Endothelial cell of umbilical vein (primary cell): ENCODE measurements around the gene PDE11A.

ENCODE experiments used
- CTCF ChIP-seq, 2 donors: IDR thresholded peaks; 1 replicate in 1 of 2; 2 replicates in 1 of 2; pipeline ENCODE4 v1.5.1; 2011; ENCODE audit warnings: low read length in 2 of 2, mild to moderate bottlenecking in 2 of 2, moderate library complexity in 2 of 2, control low read depth in 1 of 2, inconsistent platforms in 1 of 2, low read depth in 1 of 2; ENCODE audit not compliant: insufficient read depth in 1 of 2; ENCODE audit errors: extremely low read depth in 1 of 2
- EZH2 ChIP-seq: IDR thresholded peaks from 2 replicates; pipeline ENCODE4 v1.6.1; 2012; ENCODE audit warnings: borderline replicate concordance, low read depth, mild to moderate bottlenecking, moderate library complexity, low read length, inconsistent platforms; ENCODE audit not compliant: severe bottlenecking
- FOS ChIP-seq: IDR thresholded peaks from 2 replicates; pipeline ENCODE4 v1.6.1; 2011; ENCODE audit warnings: mild to moderate bottlenecking, low read length, moderate library complexity, borderline replicate concordance; ENCODE audit not compliant: insufficient read depth
- MAX ChIP-seq: IDR thresholded peaks from 2 replicates; pipeline ENCODE4 v1.6.1; 2011; ENCODE audit not compliant: insufficient read depth, insufficient read length
- POLR2A ChIP-seq: IDR thresholded peaks from 2 replicates; pipeline ENCODE4 v1.6.1; 2012; ENCODE audit warnings: low read depth, mild to moderate bottlenecking, control low read depth, low read length
- POLR2AphosphoS5 ChIP-seq: IDR thresholded peaks from 2 replicates; pipeline ENCODE4 v1.6.1; 2012; ENCODE audit warnings: low read depth, mild to moderate bottlenecking, control low read depth, low read length, moderate library complexity; ENCODE audit not compliant: insufficient read depth

- TF ChIP-seq POLR2A (no peak), FOS (no peak), CTCF (IDR thresholded peaks at IDR 0.05; ENCODE audit: extremely low read depth in 1 of 2, insufficient read depth in 1 of 2, low read depth in 1 of 2, low read length in 2 of 2) (no peak), POLR2AphosphoS5 (no peak), EZH2 (no peak), MAX (no peak)
Measured at GRCh38 chr2:177638507-177638906, 434.1 kb downstream of the PDE11A start.
